Superior temporal gyrus (tissue), 1 donor: Measurements from ENCODE around the gene SEL1L3.
"Not testable (repeated sequence)": the region's sequence is repeated elsewhere in the genome, so short reads cannot be mapped to it uniquely, and the experiment has no call there.

Source experiments
- DNase-seq: peaks from one replicate; pipeline ENCODE4 v3.0.0-alpha.2; 2016; ENCODE audit errors: extremely low spot score

SEL1L3 gene

GRCh38 chr4:25862411-25863346, at the start of gene SEL1L3:
Gene SEL1L3, minus strand, starts transcription at chr4:25862988. Its CDS starts 152 bp downstream, at chr4:25862836.
- DNase-seq: no peak

- DNase-seq: no peak
Measured at GRCh38 chr4:25911356-25911755, 48.6 kb upstream of the SEL1L3 start.

- peak; percentile 61 for DNase-seq
Measured at GRCh38 chr4:25908491-25908901, 45.7 kb upstream of the SEL1L3 start.

- DNase-seq: not testable (repeated sequence)
Measured at GRCh38 chr4:25906113-25906512, 43.3 kb upstream of the SEL1L3 start.

GRCh38 chr4:25905371-25905770, 42.6 kb upstream of the SEL1L3 start:
- no peak for DNase-seq

DNA sequence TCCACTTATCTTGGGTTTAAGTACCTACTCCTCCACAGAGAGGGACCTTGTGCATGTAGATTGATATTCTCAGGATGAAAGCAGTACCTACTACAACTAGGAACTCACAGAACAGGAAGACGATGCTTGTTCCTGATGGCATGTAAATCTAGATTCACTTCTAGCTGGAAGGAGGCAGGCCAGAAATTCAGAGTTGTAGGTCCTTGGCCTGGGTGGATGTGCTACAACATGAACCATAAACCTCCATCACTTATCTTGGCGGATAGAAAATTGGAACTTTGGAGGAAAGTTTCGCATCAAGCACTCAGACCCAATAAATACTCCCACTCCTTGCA, 41.9 kb upstream of the SEL1L3 start:
- no peak for DNase-seq

DNA sequence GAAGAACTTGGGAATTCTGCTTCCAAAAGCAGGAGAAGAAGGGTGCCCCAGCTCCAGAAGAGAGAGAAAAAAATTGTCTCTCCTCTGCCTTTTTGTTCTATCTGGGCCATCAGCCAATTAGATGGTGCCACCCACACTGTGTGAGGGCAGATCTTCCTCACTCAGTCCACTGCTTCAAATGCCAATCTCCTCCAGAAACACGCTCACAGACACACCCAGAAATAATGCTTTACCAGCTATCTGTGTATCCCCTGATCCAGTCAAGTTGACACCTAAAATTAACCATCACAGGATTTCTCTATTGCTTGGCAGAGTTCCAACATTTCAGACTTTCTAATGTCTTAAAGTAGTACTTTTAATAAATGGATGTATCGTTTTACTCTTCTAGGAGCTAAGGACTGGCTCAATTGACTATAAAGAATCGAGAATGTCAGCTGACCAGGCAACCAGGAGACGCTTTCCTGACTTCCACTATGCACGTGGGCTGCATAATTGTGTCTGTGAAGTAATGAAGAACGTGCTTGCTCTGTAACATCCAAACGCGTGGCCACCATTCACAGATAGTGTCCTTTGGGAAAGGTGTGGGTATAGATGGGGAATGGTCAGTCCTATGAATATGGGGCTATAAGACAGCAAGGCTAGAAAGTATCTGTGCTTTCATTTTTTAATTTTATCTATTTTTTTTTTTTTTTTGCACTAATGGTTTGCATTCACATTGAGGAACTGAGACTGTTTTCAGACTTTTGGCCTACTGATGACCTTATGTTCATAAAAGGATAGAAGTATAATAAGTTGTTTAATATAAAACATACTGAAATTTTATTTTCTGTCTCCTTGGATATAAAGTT, 41.3 kb upstream of the SEL1L3 start:
- DNase-seq: peak; percentile 27

DNA sequence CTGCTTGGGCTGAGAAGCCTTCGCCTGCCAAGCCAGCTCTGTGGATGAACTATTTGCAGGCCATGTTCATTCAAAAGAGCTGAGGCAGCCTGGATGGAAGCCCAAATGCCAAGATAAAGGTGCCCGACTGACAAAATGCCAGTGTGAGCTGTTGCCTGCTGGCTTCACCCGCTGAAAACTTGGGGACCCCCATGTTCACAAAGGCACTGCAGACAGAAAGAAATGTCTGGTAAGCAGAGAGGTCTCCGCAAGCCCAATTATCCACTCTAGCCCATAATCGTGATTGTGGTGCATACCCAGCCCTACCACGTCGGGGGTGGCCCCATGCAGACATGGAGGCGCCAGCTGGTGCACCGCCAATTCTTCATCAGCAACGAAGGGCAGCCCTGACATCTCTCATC, 38.2 kb upstream of the SEL1L3 start:
- no peak for DNase-seq

DNA sequence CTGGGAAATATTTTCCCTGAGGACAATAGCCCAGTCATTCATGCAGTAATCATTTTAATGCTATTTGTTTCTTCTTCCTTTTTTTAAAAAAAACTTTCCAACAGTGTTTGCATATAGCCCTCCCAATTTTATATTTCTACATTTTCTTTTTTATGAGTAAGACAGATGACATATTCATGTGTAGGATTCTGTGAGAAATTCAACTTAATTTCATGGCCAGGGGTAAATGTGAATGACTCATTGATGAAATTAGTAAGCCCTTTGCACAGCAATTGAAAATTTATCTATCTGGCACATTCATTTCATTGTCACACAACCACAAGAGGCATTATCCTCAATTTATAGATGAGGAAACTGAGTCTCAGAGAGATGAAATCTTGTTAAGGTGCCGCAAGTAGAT, 37.5 kb upstream of the SEL1L3 start:
- no peak for DNase-seq

GRCh38 chr4:25896776-25897539, 34.2 kb upstream of the SEL1L3 start:
- DNase-seq: no peak

DNA sequence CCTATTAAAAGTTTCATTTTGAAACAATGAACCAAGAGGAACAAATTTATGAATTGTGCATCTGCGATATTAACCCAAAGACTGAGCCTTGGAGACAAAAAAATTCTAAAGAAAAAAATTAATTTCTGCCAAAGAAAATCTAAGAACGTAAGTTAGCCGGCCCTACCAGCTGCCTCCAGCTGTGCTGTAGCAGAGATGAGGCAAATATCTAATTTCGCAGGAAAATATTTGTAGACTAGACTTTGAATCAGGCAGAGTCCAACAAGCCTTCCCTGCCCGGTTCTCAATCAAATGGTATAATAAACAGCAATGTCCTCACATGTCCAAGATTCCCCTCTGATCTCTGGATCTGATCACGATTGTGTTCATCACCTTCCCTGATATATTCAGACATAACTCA, 30.0 kb upstream of the SEL1L3 start:
- no peak for DNase-seq

GRCh38 chr4:25890571-25891485, 28.0 kb upstream of the SEL1L3 start:
- peak; percentile 24 for DNase-seq

DNA sequence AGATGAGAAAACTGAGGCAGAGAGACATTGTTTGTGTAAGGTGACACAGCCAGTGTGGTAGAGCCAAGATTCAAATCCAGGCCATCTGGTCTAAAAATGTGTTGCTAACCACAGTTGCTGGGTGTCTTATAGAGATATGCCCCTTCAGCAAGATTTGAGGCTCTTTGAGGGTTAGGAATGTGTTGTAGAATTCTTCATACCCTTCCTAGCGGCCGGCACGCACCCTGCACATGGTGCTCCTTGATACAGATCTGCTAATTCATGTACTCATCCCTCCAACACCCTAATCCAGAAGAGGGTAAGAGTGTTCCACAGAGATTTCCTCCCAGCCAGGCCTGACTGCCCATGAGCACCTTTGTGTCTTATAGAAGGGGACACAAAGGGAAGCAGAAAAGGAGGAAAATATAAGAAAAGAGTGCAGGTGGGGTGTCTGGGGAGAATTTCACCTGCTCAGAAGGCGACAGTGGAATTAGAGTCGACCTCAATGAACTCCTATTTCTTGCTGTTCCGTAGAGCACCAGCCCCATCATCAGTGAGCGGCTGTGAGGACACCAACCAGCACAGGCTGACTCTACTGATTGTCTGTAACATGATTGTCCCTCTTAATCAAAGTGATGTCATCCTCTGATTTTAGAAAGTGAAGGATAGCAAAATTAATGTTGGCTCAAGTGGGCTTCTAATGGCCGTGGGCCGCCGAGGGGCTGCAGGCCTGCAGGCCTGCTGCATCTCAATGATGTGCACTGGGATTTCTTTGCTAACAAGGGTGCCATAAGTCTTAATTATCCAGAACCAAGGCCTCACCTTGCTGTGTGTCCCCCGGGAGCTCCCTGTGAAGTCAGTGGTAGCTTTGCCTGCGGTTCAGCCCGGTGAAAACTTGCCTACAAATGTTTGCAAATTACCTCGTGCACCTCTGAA, 27.1 kb upstream of the SEL1L3 start:
- DNase-seq: no peak

- no peak for DNase-seq
Measured at GRCh38 chr4:25888781-25889180, 26.0 kb upstream of the SEL1L3 start.

DNA sequence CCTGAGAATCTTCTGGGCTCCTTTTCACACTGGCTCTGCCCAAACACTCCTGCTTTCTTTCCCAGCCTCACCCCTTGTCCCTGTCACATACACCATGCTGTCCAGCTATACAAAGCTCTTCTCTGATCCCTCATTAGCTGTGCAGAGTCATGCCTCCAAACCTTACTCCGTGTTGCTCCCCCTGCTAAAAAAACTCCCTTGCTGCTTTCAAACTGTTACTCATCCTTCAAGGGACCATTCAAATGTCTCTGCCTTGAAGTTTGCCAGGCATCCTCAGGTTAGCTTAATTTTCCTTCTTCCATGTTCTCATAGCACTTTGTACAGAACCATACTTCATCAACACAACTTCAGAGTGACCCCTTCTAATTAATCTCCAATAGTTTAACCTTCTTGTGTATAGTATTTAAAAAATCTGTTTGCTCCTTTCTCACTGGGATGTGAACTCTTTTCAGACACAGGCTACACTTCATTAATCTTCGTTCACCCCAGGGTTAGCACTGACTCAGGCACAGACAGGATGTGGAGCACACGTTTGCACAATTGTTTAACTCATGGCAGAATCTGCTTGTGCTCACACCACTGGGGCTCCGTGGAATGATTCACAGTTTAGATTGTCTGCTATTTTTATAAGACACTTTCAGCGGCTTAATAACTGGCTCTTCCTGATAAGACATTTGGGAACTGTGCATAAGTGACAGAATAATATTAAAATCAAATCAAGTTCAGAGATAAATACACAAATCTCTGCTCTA, 21.4 kb upstream of the SEL1L3 start:
- DNase-seq: no peak

DNA sequence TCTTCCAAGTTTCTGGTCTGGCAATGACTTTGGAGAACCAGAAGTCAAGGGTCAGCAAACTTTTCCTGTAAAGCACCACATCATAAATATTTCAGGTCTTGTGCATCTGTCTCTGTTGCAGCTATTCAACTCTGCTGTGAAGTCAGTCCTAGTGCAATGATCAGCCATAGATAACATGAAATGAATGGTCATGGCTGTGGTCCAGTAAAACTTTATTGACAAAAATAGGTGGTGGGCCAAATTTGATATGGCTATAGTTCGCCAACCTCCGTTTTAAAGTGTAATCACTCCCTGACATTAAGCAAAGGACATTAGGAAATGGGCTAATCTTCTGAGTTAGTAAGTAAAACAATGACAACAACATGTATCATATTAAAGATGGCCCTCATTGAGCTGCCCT, 20.8 kb upstream of the SEL1L3 start:
- DNase-seq: no peak

DNA sequence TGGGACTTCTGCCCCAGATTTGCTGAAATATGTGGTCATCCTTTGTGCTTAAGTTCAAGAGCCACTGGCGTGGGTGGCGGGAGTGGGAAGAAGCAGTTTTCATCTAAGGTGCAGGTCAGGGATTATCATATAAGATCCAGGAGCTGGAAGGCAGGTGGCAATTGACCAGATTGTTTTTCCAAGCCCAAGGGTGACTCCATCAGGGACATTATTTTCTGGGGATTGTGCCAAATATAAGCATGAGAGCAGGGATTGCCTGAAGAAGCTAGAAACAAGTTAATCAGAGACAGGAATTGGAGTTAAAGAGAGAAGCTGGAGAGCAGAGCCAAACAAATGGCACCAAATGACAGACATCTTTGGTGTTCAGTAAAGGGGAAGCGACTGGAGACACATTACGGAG, 19.4 kb upstream of the SEL1L3 start:
- DNase-seq: no peak

DNA sequence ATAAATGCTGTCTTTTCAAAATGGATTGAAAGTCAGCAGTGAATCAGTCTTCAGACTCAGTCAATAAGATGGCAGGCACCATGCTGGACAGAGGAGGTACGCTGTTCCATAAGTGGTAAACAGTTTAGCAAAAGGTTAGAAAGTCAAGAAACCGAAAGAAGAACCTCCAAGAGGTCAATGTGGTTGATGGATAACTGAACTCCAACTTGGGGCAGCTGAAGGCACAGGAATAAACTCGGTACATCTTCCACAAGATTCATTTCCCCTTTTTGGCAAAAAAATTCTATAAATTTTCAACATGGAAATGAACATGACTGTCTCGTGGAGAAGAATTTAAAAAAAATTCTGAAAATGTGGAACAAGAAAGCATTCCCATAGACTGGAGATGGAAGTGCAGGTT, 18.4 kb upstream of the SEL1L3 start:
- no peak for DNase-seq

DNA sequence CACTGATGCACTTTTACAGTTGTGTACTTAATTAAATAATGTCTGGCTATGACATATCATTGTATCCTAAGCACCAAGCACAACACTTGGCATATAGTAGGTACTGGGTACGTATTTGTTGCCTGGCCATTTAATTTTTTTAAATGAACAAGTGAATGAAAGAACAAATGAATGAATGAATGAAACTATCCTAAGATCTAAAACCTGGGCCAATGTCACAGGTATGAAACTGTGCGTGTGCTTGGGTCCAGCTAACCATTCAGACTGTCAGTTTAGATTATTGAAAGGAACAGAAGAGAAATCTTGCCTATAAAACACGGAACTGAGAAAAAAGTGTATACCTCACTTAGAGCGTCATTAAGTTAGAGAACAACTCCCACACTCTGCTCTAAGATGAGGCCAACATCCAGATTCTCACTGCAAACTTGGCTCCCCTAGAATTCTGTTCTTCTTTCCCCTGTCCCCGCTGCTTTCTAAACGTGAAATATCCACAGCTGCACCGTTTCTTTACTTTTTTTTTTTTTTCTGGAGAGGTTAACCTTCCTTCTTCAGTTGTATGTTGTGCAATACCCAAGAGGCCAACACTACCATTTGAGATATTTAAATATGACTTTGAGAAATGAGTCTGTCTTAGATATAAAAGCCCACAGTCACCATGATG, 17.3 kb upstream of the SEL1L3 start:
- DNase-seq: no peak
